Epithelial cell of esophagus (primary cell): ENCODE measurements around the gene MGAT4B.
A peak's percentile ranks its signal among the peaks of the same experiment; 100 is the strongest.

Experiments used
- DNase-seq: peaks from one replicate; pipeline ENCODE4 v3.0.0; 2010; ENCODE audit warnings: low read depth
- H3K4me3 ChIP-seq: 2 replicates; pipeline ENCODE4 v1.5.1; 2011; ENCODE audit warnings: mild to moderate bottlenecking, low read length, control low read depth
- CTCF ChIP-seq: IDR thresholded peaks from 2 replicates; pipeline ENCODE4 v1.5.1; 2011; ENCODE audit warnings: low read depth, mild to moderate bottlenecking, low read length, control low read depth, inconsistent platforms; ENCODE audit not compliant: insufficient read depth; ENCODE audit errors: missing control alignments

Gene MGAT4B

GRCh38 chr5:179832039-179832745, 25.5 kb upstream of the MGAT4B start:
- H3K4me3 ChIP-seq = no peak overlapping the region
- TF ChIP-seq CTCF = no peak
- DNase-seq = no peak

GRCh38 chr5:179830818-179831468, 24.3 kb upstream of the MGAT4B start:
- no peak for DNase-seq
- no peak overlapping the region for H3K4me3 ChIP-seq
- TF ChIP-seq CTCF = no peak

GRCh38 chr5:179829732-179830435, 23.2 kb upstream of the MGAT4B start:
- TF ChIP-seq CTCF = no peak
- H3K4me3 ChIP-seq = no peak overlapping the region
- DNase-seq = no peak

DNA sequence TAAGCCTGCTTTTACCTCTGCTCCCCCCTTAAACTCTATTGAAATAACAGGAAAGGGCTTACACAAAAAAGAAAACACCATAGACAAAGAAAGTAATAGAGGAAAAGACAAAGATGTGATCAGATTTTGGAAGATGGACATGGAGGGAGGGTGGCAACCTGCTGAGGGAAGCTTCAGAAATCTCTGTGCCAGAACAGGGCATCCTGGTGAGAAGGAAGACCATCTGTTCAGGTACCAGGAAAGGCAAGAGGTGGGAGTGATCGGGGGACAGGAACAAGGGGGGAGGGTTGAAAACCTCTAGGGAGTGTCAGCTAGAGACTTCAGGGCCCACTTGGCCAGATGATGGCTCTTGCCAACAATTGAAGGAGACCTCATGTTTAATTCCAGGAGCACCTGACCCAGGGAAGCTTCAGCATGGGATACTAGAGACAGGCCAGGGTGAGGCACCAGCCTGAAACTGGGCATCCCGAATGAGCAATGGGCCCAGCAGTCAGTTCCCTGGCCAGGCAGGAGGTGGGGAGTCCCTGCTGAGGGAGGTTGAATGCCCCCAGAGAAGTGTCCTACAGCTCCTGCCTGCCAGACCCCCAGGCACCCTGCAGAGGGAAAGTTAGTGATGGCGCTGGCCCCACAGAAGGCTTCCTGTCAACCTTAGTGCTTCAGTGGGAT, 22.2 kb upstream of the MGAT4B start:
- TF ChIP-seq CTCF = no peak
- no peak overlapping the region for H3K4me3 ChIP-seq
- DNase-seq = no peak

GRCh38 chr5:179827680-179828079, 21.0 kb upstream of the MGAT4B start:
- H3K4me3 ChIP-seq = no peak overlapping the region
- DNase-seq = peak; percentile 58
- no peak for TF ChIP-seq CTCF

GRCh38 chr5:179825655-179826182, 19.1 kb upstream of the MGAT4B start:
- no peak overlapping the region for H3K4me3 ChIP-seq
- no peak for TF ChIP-seq CTCF
- DNase-seq = no peak
